Measurements from ENCODE around the gene MEGF8. TPM values are rescaled to one million over a fixed set of nuclear protein-coding genes. Genes with fewer than 3 reads are reported as not detected.

The MEGF8 gene
- total and polyA plus RNA-seq, 2 of the 8 experiments (the other 6 are each of a cell fraction or from before 2014, with no cell fraction given), result 13.0 to 23.7 TPM

DNA sequence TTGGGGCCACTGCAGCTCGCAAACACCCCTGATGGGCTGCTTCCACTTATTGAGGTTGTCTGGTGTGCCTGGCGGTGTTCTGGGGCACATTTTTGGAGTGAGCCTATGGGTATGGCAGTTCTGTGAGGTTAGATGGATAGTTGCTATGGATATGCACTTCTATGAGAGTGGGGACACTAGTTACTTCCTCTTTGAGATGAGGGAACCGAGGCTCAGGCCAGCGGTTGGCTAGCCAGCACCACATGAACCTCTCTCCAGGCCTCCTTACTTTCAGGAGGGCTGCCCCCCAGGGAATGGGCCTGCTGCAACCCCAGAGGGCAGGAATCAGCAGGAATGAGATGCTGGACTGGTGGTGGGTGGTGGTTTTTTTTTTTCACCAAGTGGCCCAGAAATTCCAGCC is 37.0 kb upstream of the MEGF8 start:
- Histone ChIP-seq H2BK120ac (replicated peaks; ENCODE audit: low read depth, low read length) (no peak overlapping the region), H3K79me1 (ENCODE audit: low read depth, low read length) (peaks cover 22% of the 10 kb centered on the region), H3K4me2 (ENCODE audit: insufficient read depth in 1 of 2, low read depth in 2 of 2, low read length in 2 of 2) (no peak overlapping the region), H4K20me1 (replicated peaks in 1 of 2; ENCODE audit: control insufficient read depth in 1 of 2, insufficient read depth in 2 of 2, low read length in 2 of 2) (peaks cover 3 to 24% of the 10 kb centered on the region in 2 experiments), H3K56ac (replicated peaks; ENCODE audit: insufficient read length, low read depth, low read length) (no peak overlapping the region), H3K27ac (ENCODE audit: low read depth, low read length) (no peak overlapping the region), H3K36me3 (ENCODE audit: control insufficient read depth in 2 of 4, insufficient read depth in 4 of 4, low read length in 3 of 4) (peaks cover 13 to 52% (median 43%) of the 10 kb centered on the region in 4 experiments; a peak in 7 of 8 replicates), H3K4me3 (ENCODE audit: extremely low read depth in 1 of 4, insufficient read depth in 2 of 4, low read depth in 3 of 4, low read length in 4 of 4) (no peak overlapping the region), H2AFZ (ENCODE audit: low read length) (no peak overlapping the region), H3K14ac (ENCODE audit: insufficient read length) (no peak overlapping the region), H4K8ac (ENCODE audit: extremely low read depth, insufficient read depth, low read length) (no peak overlapping the region), H3K4ac (replicated peaks; ENCODE audit: insufficient read length, low read depth, low read length) (no peak overlapping the region), H3K79me2 (ENCODE audit: control insufficient read depth in 1 of 2, insufficient read depth in 2 of 2, low read length in 2 of 2) (peaks cover 0 to 19% of the 10 kb centered on the region in 2 experiments; a peak in 2 of 4 replicates), H4K91ac (replicated peaks; ENCODE audit: insufficient read length, low read length) (no peak overlapping the region), H3K9me3 (ENCODE audit: insufficient read depth in 2 of 2, low read depth in 1 of 2, low read length in 1 of 2) (no peaks in the 10 kb centered on the region), H3K27me3 (replicated peaks in 1 of 4; ENCODE audit: control insufficient read depth in 3 of 4, extremely low read depth in 1 of 4, insufficient read depth in 3 of 4, low read length in 3 of 4) (no peaks in the 10 kb centered on the region), H3K9ac (replicated peaks in 1 of 4; ENCODE audit: extremely low read depth in 1 of 4, low read depth in 3 of 4, low read length in 3 of 4) (no peak overlapping the region), H3K23ac (ENCODE audit: insufficient read length) (no peak overlapping the region), H3K18ac (ENCODE audit: extremely low read depth, low read length) (no peak overlapping the region), H3K4me1 (replicated peaks in 1 of 4; ENCODE audit: control insufficient read depth in 3 of 4, insufficient read depth in 4 of 4, low read length in 3 of 4) (peaks cover 0 to 14% (median 10%) of the 10 kb centered on the region in 4 experiments; a peak in 6 of 7 replicates), H2BK20ac (ENCODE audit: low read length) (no peak overlapping the region), H2AK5ac (ENCODE audit: low read depth, low read length) (no peak overlapping the region), H2BK5ac (ENCODE audit: low read depth, low read length) (no peak overlapping the region), H4K5ac (ENCODE audit: insufficient read length, low read depth, low read length) (no peak overlapping the region), H3K23me2 (ENCODE audit: low read depth, low read length) (peaks cover 11% of the 10 kb centered on the region), H2BK12ac (ENCODE audit: low read depth, low read length) (no peak overlapping the region), H2BK15ac (ENCODE audit: low read length) (no peak overlapping the region)
- ChIA-PET POLR2A (ENCODE audit: partially characterized antibody) (interaction anchor here (0.6 to 4.3 kb wide), 4 partner anchors 7 to 1490 kb away, joined by 3 to 20 read pairs (median 14); no protein-coding TSS in a partner anchor), CTCF (ENCODE audit: partially characterized antibody) (interaction anchor here (0.6 to 10.6 kb wide), 8 partner anchors 8 to 1758 kb away, joined by 3 to 155 read pairs (median 5); partner anchors contain the start of genes GSK3A, PAFAH1B3 and PRR19)
- DNase-seq (ENCODE audit: low read depth in 1 of 2, low spot score in 2 of 2) (no peak), FAIRE-seq (no peak)
- TF ChIP-seq, protein P1, sequence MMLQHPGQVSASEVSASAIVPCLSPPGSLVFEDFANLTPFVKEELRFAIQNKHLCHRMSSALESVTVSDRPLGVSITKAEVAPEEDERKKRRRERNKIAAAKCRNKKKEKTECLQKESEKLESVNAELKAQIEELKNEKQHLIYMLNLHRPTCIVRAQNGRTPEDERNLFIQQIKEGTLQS (IDR thresholded peaks at IDR 0.05; ENCODE audit: insufficient read depth, low read depth, low read length), result no peak
- TF ChIP-seq KDM1A (IDR thresholded peaks at IDR 0.05; ENCODE audit: borderline replicate concordance, low read length) (no peak), SIN3A (conservative IDR thresholded peaks at IDR 0.05 in 1 of 2, IDR thresholded peaks at IDR 0.05 in 1 of 2; ENCODE audit: low read depth in 1 of 2, low read length in 2 of 2) (no peak), BACH1 (IDR thresholded peaks at IDR 0.05; ENCODE audit: low read length) (no peak), GTF2F1 (IDR thresholded peaks at IDR 0.05; ENCODE audit: borderline replicate concordance, low read depth, low read length) (no peak), ZNF274 (IDR thresholded peaks at IDR 0.05; ENCODE audit: borderline replicate concordance, extremely low read depth, low read length) (no peak), JUN (IDR thresholded peaks at IDR 0.05; ENCODE audit: low read depth, low read length) (no peak)
- TF ChIP-seq, protein P2, sequence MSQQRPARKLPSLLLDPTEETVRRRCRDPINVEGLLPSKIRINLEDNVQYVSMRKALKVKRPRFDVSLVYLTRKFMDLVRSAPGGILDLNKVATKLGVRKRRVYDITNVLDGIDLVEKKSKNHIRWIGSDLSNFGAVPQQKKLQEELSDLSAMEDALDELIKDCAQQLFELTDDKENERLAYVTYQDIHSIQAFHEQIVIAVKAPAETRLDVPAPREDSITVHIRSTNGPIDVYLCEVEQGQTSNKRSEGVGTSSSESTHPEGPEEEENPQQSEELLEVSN (IDR thresholded peaks at IDR 0.05), result no peak
- TF ChIP-seq, protein P3, sequence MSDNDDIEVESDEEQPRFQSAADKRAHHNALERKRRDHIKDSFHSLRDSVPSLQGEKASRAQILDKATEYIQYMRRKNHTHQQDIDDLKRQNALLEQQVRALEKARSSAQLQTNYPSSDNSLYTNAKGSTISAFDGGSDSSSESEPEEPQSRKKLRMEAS (IDR thresholded peaks at IDR 0.05), result no peak
- 97% methylated on average over 4 of the region's 4 CpGs; no CpG with 5 or more reads in 1 of the 2 experiments for WGBS, 2 experiments (ENCODE audit: extremely low coverage in 1 of 2, insufficient coverage in 1 of 2, insufficient read length in 1 of 2, insufficient replicate concordance in 2 of 2, low coverage in 1 of 2, low lambda C conversion rate in 2 of 2, missing lambda C conversion rate in 1 of 2)
